Peyer's patch (tissue), 4 donors: ENCODE measurements around the gene SMPD4. TPM values are rescaled to one million over a fixed set of nuclear protein-coding genes. Genes with fewer than 3 reads are reported as not detected.
A peak's percentile ranks its signal among the peaks of the same experiment; 100 is the strongest.
"Not testable (repeated sequence)": the region's sequence is repeated elsewhere in the genome, so short reads cannot be mapped to it uniquely, and the experiment has no call there.

ENCODE experiments used
- DNase-seq, 3 donors: peaks; one replicate each; pipeline ENCODE4 v3.0.0-alpha.2; 2017 to 2019
- H3K27ac ChIP-seq, 4 donors: fragments of 200-600 bp; sonication (generic); one replicate each; pipeline ENCODE4 v1.5.1; 2016 to 2019
- H3K27me3 ChIP-seq, 2 donors: fragments of 200-600 bp; sonication (generic); one replicate each; pipeline ENCODE4 v1.5.1; 2019
- H3K36me3 ChIP-seq, 3 donors: fragments of 200-600 bp; sonication (generic); one replicate each; pipeline ENCODE4 v1.5.1; 2016 to 2019
- H3K4me1 ChIP-seq, 4 donors: fragments of 200-600 bp; sonication (generic); one replicate each; pipeline ENCODE4 v1.5.1; 2016 to 2019
- H3K4me3 ChIP-seq, 4 donors: fragments of 200-600 bp; sonication (generic); 1 replicate in 3 of 4; 2 replicates in 1 of 4; pipeline ENCODE4 v1.5.1; 2016 to 2019; ENCODE audit warnings: mild to moderate bottlenecking in 1 of 4
- H3K9me3 ChIP-seq, 4 donors: fragments of 200-600 bp; sonication (generic); one replicate each; pipeline ENCODE4 v1.5.1; 2016 to 2019; ENCODE audit warnings: mild to moderate bottlenecking in 1 of 4
- POLR2A ChIP-seq, 2 donors: fragments of 450-650 bp; IDR thresholded peaks; one replicate each; pipeline ENCODE4 v1.5.1; 2017; ENCODE audit warnings: antibody characterized with exemption in 2 of 2, mild to moderate bottlenecking in 2 of 2, moderate library complexity in 2 of 2
- total RNA-seq, 4 donors: library from RNA; depleted of rRNA; stranded (reverse); fragments of >200 nt; gene quantifications; one replicate each; pipeline ENCODE4 v1.1.0, GENCODE V29; 2016
- TF ChIP-seq, protein P1 (sequence below), 6 experiments: fragments of 450-650 bp in 4 of 6; fragments of 200-600 bp in 2 of 6; sonication (generic) in 1 of 6; IDR thresholded peaks; one replicate each; pipeline ENCODE4 v1.5.1; 2017 to 2019; ENCODE audit warnings: antibody characterized with exemption in 6 of 6, mild to moderate bottlenecking in 3 of 6, moderate library complexity in 1 of 6

The SMPD4 gene, protein sequence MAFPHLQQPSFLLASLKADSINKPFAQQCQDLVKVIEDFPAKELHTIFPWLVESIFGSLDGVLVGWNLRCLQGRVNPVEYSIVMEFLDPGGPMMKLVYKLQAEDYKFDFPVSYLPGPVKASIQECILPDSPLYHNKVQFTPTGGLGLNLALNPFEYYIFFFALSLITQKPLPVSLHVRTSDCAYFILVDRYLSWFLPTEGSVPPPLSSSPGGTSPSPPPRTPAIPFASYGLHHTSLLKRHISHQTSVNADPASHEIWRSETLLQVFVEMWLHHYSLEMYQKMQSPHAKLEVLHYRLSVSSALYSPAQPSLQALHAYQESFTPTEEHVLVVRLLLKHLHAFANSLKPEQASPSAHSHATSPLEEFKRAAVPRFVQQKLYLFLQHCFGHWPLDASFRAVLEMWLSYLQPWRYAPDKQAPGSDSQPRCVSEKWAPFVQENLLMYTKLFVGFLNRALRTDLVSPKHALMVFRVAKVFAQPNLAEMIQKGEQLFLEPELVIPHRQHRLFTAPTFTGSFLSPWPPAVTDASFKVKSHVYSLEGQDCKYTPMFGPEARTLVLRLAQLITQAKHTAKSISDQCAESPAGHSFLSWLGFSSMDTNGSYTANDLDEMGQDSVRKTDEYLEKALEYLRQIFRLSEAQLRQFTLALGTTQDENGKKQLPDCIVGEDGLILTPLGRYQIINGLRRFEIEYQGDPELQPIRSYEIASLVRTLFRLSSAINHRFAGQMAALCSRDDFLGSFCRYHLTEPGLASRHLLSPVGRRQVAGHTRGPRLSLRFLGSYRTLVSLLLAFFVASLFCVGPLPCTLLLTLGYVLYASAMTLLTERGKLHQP
- total RNA-seq, result 10 to 100 TPM; 48.0 to 83.3 (median 60.3) TPM

DNA sequence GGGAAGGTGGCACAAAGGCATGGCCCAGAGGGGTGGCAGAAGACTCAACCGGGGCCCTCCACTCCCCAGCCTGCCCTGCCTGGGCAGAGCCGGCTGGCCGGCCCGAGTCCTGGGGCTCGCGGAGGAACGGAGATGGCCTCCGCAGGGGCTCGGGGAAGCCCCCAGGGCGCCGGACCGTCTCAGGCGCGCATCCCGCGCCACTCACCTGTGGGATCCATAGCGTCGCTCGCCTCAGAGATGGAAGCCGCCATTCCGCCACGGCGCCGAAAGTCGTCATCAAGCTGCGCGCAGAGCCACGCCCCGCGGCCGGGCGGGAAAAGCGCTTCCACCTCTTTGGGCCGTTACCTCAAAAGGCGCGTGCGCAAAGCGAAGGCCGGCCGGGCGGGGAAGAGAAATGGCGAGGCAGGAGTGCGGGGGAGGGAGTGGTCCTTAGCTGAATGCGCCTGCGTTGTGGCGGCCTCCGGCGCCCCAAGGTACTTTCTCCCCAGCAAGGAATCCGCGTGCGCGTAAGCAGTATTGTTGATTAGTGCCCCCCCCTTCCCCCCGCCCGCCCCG is at the start of gene SMPD4:
SMPD4 (minus strand) TSS at position 278 of the 555 bp plus-strand sequence. CDS start 5,010 bp downstream, outside the sequence.
- no peaks in the 10 kb centered on the region for H3K36me3 ChIP-seq
- H3K27ac ChIP-seq, result peak within 1 kb of the TSS; percentile 92 to 95 (median 94)
- H3K27me3 ChIP-seq, result no peaks in the 10 kb centered on the region
- H3K4me1 ChIP-seq, result peaks cover 0 to 11% (median 8%) of the 10 kb centered on the region in 4 donors
- peak; percentile 92 to 98 (median 98) for DNase-seq
- TF ChIP-seq POLR2A (IDR thresholded peaks at IDR 0.05), result peak; percentile 22 to 34
- TF ChIP-seq, protein P1, sequence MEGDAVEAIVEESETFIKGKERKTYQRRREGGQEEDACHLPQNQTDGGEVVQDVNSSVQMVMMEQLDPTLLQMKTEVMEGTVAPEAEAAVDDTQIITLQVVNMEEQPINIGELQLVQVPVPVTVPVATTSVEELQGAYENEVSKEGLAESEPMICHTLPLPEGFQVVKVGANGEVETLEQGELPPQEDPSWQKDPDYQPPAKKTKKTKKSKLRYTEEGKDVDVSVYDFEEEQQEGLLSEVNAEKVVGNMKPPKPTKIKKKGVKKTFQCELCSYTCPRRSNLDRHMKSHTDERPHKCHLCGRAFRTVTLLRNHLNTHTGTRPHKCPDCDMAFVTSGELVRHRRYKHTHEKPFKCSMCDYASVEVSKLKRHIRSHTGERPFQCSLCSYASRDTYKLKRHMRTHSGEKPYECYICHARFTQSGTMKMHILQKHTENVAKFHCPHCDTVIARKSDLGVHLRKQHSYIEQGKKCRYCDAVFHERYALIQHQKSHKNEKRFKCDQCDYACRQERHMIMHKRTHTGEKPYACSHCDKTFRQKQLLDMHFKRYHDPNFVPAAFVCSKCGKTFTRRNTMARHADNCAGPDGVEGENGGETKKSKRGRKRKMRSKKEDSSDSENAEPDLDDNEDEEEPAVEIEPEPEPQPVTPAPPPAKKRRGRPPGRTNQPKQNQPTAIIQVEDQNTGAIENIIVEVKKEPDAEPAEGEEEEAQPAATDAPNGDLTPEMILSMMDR (IDR thresholded peaks at IDR 0.05), result peak in 1 of 6 experiments; percentile 37
- H3K9me3 ChIP-seq, result no peaks in the 10 kb centered on the region
- peak within 1 kb of the TSS; percentile 69 to 99 (median 96) for H3K4me3 ChIP-seq

DNA sequence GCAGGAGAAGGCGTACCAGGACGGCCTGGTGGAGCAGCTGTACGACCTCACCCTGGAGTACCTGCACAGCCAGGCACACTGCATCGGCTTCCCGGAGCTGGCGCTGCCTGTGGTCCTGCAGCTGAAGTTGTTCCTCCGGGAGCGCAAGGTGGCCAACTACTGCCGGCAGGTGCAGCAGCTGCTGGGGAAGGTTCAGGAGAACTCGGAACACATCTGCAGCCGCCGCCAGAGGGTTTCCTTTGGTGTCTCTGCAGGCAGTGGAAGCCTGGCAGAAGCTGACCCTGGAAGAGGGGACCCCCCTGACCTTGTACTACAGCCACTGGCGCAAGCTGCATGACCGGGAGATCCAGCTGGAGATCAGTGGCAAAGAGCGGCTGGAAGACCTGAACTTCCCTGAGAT is 49.5 kb upstream of the SMPD4 start:
- H3K27me3 ChIP-seq, H3K9me3 ChIP-seq, DNase-seq, H3K36me3 ChIP-seq, H3K4me3 ChIP-seq, H3K27ac ChIP-seq, H3K4me1 ChIP-seq: not testable (repeated sequence)

DNA sequence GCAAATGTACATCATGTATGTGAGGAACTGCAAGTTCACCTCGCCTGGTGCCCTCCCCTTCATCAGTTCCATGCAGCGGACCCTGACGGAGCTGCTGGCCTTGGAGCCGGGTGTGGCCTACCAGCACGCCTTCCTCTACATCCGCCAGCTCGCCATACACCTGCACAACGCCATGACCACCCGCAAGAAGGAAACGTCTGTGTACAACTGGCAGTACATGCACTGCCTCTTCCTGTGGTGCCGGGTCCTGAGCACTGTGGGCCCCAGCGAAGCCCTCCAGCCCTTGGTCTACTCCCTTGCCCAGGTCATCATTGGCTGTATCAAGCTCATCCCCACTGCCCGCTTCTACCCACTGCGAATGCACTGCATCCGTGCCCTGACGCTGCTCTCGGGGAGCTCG is 49.0 kb upstream of the SMPD4 start:
- not testable (repeated sequence) for H3K4me3 ChIP-seq, H3K27ac ChIP-seq, H3K27me3 ChIP-seq, DNase-seq, H3K4me1 ChIP-seq, H3K9me3 ChIP-seq, H3K36me3 ChIP-seq

DNA sequence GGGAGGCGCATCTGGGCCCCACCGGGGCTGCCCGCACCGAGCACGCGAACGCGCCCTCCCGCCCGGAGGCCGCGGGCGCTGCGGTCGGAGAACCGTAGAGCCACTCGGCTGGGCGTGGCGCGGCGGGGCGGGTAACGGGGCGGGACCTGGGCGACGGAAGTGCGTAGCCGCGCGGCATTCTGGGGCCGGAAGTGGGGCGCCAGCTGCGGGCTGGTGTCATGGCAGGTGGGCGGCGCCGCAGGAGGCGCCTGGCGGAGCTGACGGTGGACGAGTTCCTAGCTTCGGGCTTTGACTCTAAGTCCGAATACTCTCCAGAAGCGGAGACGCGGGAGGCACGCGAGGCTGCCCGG is 47.7 kb upstream of the SMPD4 start:
- not testable (repeated sequence) for H3K9me3 ChIP-seq, H3K27me3 ChIP-seq, H3K36me3 ChIP-seq, H3K4me1 ChIP-seq, DNase-seq, H3K27ac ChIP-seq
- H3K4me3 ChIP-seq, result peak overlapping the region in 1 of 4 donors; percentile 7

DNA sequence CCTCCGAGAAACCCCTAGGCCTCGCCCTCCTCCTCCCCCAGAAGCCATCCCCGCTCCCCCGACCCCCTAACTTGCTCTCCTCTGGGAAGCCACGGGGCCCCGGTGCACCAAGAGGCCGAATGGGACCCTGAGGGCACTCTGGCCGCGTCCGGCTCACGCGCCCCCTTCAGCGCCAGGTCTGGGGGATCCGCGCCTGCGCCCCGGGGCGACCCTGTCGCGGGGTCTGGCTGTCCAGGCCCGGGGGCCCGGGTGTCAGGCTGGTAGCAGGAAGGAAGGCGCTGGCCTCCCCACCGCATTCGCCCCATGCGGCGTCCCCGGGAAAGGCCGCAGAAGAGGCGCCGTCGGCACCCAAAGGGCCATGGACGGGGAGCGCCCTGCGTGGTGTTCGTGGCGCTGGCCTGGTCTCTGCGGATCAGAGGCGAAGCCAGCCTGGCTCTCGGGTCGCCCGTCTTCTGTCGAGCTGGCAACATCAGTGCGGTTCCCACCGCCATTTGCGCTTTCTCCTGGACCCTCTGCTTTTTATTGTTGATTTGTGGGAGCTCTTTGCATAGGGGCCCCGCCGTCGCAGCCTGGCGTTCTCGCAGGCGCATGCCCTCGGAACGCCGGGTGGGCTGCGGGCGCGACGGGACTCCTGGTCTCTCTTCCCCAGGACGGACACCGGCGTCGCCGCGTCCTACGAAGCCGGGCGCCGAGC is 47.2 kb upstream of the SMPD4 start:
- not testable (repeated sequence) for H3K36me3 ChIP-seq, H3K27ac ChIP-seq, H3K9me3 ChIP-seq, H3K27me3 ChIP-seq, DNase-seq, H3K4me3 ChIP-seq, H3K4me1 ChIP-seq

DNA sequence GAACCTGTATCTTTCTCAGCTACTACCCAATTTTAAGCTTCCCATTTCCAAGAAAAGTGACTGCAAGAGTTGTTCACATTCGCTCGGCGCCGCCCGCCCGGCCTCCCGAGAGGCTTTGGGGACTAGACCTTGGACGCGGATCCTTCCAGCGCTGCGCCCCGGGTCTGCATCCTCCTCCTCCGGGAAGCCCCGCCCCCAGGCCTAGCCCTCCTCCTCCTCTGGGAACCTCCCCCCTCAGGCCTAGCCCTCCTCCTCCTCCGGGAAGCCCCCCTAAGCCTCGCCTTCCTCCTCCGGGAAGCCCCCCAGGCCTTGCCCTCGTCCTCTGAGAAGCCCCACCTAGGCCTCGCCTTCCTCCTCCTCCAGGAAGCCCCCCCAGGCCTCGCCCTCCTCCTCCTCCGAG is 46.6 kb upstream of the SMPD4 start:
- not testable (repeated sequence) for H3K27me3 ChIP-seq, H3K4me3 ChIP-seq, H3K36me3 ChIP-seq, DNase-seq, H3K27ac ChIP-seq, H3K9me3 ChIP-seq, H3K4me1 ChIP-seq

DNA sequence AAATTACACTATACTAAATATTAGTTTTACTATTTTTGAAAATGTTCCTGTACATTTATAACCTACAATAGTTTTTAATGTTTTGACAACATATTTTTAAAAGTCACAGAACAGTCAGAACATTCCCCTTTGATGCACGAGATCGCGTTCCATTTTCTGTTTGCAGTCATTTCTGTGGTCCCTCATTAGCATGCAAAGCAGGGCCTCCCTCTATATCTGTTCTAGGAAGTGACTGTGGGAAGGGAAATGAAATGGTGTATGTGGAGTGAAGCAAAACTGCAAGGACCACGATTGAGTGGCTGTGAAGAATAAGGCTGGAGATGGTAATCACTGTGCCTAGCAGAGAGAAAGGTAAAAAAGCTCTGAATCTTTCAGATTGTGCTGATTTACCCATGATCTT is 41.1 kb upstream of the SMPD4 start:
- not testable (repeated sequence) for H3K27me3 ChIP-seq, H3K9me3 ChIP-seq, H3K27ac ChIP-seq, H3K4me1 ChIP-seq, H3K36me3 ChIP-seq, DNase-seq, H3K4me3 ChIP-seq

DNA sequence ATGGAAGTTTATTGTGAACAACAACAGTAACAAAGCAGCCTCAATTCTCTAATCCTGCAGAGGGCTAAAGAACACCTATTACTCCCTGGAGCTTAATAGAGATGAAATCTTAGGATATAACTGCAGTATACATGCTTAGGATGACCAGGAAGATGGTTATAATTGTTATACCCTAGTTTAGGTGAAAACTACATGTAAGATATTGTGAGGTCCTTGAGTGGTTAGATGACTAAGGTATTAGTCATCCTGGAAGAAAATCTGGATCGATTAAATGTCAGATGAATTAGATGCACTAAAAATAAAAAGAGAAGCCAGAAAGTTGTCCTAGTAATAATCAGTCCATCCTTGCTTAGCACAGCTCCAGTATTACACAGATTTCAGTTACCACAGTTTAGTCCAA is 39.1 kb upstream of the SMPD4 start:
- not testable (repeated sequence) for H3K27ac ChIP-seq, H3K27me3 ChIP-seq, H3K4me1 ChIP-seq, H3K36me3 ChIP-seq, H3K9me3 ChIP-seq, DNase-seq, H3K4me3 ChIP-seq

DNA sequence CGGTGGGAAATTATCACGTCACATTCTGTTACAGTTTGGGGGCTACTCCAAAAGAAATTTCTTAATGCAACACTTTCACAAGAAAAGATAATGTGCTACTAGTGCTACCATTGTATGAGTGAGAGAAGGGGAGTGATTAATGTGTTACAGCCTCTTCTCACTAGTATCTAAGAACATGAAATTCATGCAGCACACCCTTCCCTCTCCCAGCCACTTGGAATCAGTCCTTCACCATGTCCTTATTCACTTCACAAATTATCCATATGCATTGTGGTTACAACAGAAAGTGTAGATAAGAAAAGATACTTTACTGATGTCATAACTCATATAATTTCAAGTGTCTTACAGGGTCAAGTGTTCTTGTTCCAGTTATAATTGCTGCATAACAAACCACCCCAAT is 37.7 kb upstream of the SMPD4 start:
- not testable (repeated sequence) for H3K27ac ChIP-seq, H3K4me3 ChIP-seq, H3K36me3 ChIP-seq, H3K4me1 ChIP-seq, H3K9me3 ChIP-seq, DNase-seq, H3K27me3 ChIP-seq

DNA sequence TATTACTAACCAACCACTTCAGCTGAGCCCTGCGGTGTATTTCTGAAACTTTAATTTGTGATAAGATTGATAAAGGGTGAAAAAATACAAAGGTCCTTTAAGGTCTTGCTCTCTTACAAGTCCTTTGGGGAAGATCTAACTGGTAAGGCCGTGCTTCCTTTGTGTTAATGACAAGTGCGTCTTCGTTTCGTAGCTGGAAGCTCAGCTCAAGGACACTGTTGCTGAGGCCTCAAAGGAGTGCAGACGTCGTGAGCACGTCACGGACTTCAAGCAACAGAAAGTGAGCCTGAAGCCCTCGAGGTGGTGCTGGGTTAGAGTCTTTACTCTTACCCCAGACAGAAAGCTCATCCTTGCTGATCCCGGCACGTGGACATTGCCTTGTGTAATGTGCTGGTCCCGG is 25.6 kb upstream of the SMPD4 start:
- H3K27me3 ChIP-seq, H3K27ac ChIP-seq, DNase-seq, H3K36me3 ChIP-seq, H3K4me3 ChIP-seq, H3K9me3 ChIP-seq, H3K4me1 ChIP-seq: not testable (repeated sequence)

DNA sequence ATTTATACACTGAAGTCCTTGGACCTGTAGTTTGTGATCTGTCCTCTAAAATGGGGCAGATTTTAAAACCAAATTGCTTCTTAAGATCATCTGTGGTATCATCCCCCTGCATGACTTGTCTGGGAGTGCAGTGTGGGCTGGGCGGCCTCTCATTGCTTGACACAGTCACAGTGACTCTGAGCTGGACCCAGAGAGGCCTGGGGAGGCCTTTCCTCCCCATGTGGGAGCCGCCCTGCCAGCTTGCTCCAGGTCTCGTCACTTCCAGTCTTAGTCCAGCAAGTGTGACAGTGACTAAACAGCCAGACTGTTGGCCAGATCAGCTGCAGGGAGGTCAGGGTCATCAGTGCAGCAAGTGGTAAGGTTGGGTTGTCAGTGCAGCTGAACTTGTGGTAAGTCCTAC is 21.7 kb upstream of the SMPD4 start:
- not testable (repeated sequence) for H3K27ac ChIP-seq, H3K4me1 ChIP-seq, DNase-seq, H3K36me3 ChIP-seq, H3K27me3 ChIP-seq, H3K9me3 ChIP-seq, H3K4me3 ChIP-seq

DNA sequence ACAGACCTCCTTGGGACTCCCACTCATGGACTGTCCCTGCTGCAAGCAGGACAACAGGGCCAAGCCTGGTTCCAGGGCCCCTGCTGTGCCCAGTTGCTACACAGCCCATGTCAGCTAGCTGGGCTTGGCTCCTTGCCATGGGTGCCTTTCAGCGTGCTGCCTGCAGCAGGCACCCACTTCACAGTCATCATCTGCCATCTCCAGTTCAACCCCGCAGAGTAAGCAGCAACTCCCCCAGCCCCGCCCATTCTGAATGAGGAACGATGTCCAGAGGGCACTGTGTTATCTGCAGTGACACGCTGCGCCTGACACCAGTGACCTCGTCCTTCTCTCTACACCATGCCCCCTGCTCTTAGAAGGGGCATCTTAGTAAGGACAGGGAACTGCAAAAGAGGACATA is 21.1 kb upstream of the SMPD4 start:
- H3K4me3 ChIP-seq, H3K27me3 ChIP-seq, H3K27ac ChIP-seq, H3K4me1 ChIP-seq, H3K9me3 ChIP-seq, H3K36me3 ChIP-seq: not testable (repeated sequence)
- peak in 2 of 3 donors; percentile 63 to 67 for DNase-seq
